Central memory CD4-positive, alpha-beta T cell (primary cell): ENCODE results near the gene FOXK2.
A peak's percentile ranks its signal among the peaks of the same experiment; 100 is the strongest.

Source experiments
- DNase-seq: peaks from one replicate; pipeline ENCODE4 v3.0.0; 2022

The FOXK2 gene

GRCh38 chr17:82645516-82645915 is 126.0 kb downstream of the FOXK2 start:
- DNase-seq: no peak

- peak; percentile 33 for DNase-seq
Measured at GRCh38 chr17:82647593-82648164, 128.1 kb downstream of the FOXK2 start.

- DNase-seq: peak; percentile 87
Measured at GRCh38 chr17:82648165-82648668, 128.7 kb downstream of the FOXK2 start, which contains the start of gene WDR45B. Gene WDR45B, minus strand, starts transcription at chr17:82648444. Its CDS starts 104 bp downstream, at chr17:82648340.

- DNase-seq: no peak
Measured at GRCh38 chr17:82648742-82649331, 129.3 kb downstream of the FOXK2 start.

- DNase-seq: no peak
Measured at GRCh38 chr17:82649501-82650261, 130.1 kb downstream of the FOXK2 start.

GRCh38 chr17:82650723-82651122 is 131.2 kb downstream of the FOXK2 start:
- no peak for DNase-seq

- no peak for DNase-seq
Measured at GRCh38 chr17:82653651-82654528, 134.4 kb downstream of the FOXK2 start.
